CD4-positive, alpha-beta memory T cell (primary cell): ENCODE measurements around the gene FERMT2. TPM values are rescaled to one million over a fixed set of nuclear protein-coding genes. Genes with fewer than 3 reads are reported as not detected.
"Not testable (repeated sequence)": the region's sequence is repeated elsewhere in the genome, so short reads cannot be mapped to it uniquely, and the experiment has no call there.

Experiments used
- CTCF ChIA-PET: fragments of 350-600 bp; sonication (Branson Sonifier 250); formaldehyde crosslinking; loops from one replicate; lab custom pipeline; 2021; ENCODE audit warnings: inconsistent platforms; ENCODE audit not compliant: partially characterized antibody; lab: Charles Lee
- POLR2A ChIA-PET: fragments of 350-600 bp; sonication (Branson Sonifier 250); formaldehyde crosslinking; loops from one replicate; lab custom pipeline; 2021; ENCODE audit not compliant: partially characterized antibody; lab: Charles Lee
- DNase-seq, 5 donors: peaks; one replicate each; pipeline versions ENCODE4 v3.0.0 to v3.0.0-alpha.2; 2020 to 2022; ENCODE audit warnings: mixed read lengths in 1 of 5
- H3K27ac ChIP-seq: one replicate; pipeline ENCODE4 v1.7.0; 2013; ENCODE audit warnings: low read depth, low read length
- H3K27me3 ChIP-seq: 2 replicates; pipeline ENCODE4 v1.7.0; 2013; ENCODE audit warnings: mild to moderate bottlenecking, low read length, moderate library complexity; ENCODE audit not compliant: insufficient read depth
- H3K36me3 ChIP-seq: 2 replicates; pipeline ENCODE4 v1.7.0; 2013; ENCODE audit warnings: mild to moderate bottlenecking, low read length, moderate library complexity; ENCODE audit not compliant: insufficient read depth
- H3K4me1 ChIP-seq: 2 replicates; pipeline ENCODE4 v1.7.0; 2013; ENCODE audit warnings: mild to moderate bottlenecking, low read length, moderate library complexity; ENCODE audit not compliant: insufficient read depth
- H3K4me3 ChIP-seq, 2 donors: one replicate each; pipeline ENCODE4 v1.7.0; 2013; ENCODE audit warnings: low read length in 2 of 2, mild to moderate bottlenecking in 1 of 2
- H3K9me3 ChIP-seq, 2 donors: one replicate each; pipeline ENCODE4 v1.7.0; 2013; ENCODE audit warnings: low read length in 2 of 2, control low read depth in 1 of 2; ENCODE audit not compliant: control insufficient read depth in 1 of 2
- H3K27ac Mint-ChIP-seq, 7 donors: one replicate each; pipeline ENCODE4 v1.8.0; 2020 to 2021; ENCODE audit warnings: mixed read lengths in 7 of 7, mild to moderate bottlenecking in 6 of 7, inconsistent platforms in 3 of 7, moderate library complexity in 3 of 7
- H3K27me3 Mint-ChIP-seq, 2 donors: one replicate each; pipeline ENCODE4 v1.8.0; 2020 to 2021; ENCODE audit warnings: mixed read lengths in 2 of 2
- H3K36me3 Mint-ChIP-seq, 2 donors: one replicate each; pipeline ENCODE4 v1.8.0; 2020 to 2021; ENCODE audit warnings: mixed read lengths in 2 of 2, inconsistent platforms in 1 of 2, mild to moderate bottlenecking in 1 of 2
- H3K4me1 Mint-ChIP-seq, 4 donors: one replicate each; pipeline ENCODE4 v1.8.0; 2020 to 2021; ENCODE audit warnings: mixed read lengths in 4 of 4, mild to moderate bottlenecking in 1 of 4
- H3K4me3 Mint-ChIP-seq, 8 donors: one replicate each; pipeline ENCODE4 v1.8.0; 2020 to 2021; ENCODE audit warnings: mixed read lengths in 8 of 8, mild to moderate bottlenecking in 7 of 8, moderate library complexity in 6 of 8, inconsistent platforms in 3 of 8
- H3K9me3 Mint-ChIP-seq, 8 donors: one replicate each; pipeline ENCODE4 v1.8.0; 2020 to 2021; ENCODE audit warnings: mixed read lengths in 8 of 8, mild to moderate bottlenecking in 5 of 8, inconsistent platforms in 3 of 8, moderate library complexity in 1 of 8
- intact Hi-C: fragments of 100-400 bp; cut with micrococcal nuclease; formaldehyde crosslinking; loops from one replicate; pipeline ENCODE4 v1.15.1; 2023
- polyA plus RNA-seq, 2 donors: library from polyadenylated mRNA; unstranded; fragments of 300-500 nt; fragmentation: Illumina TruSeq; gene quantifications; one replicate each; pipeline ENCODE4 v1.2.3, GENCODE V29; 2021
- total RNA-seq, 2 experiments: library from RNA; stranded (reverse); gene quantifications; one replicate each; pipeline ENCODE4 v1.2.3, GENCODE V29; 2021

The FERMT2 gene
- total and polyA plus RNA-seq, 4 experiments from 2014 or later: 0.75 to 0.79 TPM; not detected in 2

DNA sequence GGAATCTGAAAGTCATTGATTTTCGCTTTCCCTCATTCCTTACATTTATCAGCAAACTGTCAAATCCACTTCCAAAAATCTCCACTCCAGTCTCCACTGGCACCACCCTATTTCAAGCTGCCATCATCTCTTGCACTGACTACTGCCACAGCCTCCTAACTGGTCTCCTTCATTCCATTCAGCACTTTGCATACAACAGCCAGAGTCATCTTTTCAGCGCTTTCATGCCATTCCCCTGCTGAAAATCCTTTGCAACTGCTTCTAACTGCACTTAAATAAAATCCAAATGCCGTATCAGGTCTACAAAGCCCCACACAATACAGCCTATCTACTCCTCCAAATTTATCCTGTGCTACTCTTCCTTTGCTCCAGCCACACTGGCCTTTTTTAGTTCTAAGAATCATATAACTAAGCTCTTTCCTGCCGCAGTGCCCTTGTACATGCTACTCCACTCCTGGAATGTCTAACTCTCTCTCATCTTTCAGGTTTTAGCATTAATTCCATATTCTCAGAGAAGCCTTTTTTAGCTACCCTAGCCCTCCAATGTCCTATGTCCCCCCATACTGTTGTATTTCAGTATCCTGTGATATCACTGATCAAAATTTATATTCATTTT, 21.6 kb downstream of the FERMT2 start:
- H3K27me3 Mint-ChIP-seq: peaks cover 2 to 8% of the 10 kb centered on the region in 2 donors
- Histone ChIP-seq H3K27me3 (no peaks in the 10 kb centered on the region), H3K9me3 (no peaks in the 10 kb centered on the region), H3K36me3 (no peaks in the 10 kb centered on the region), H3K27ac (no peak overlapping the region), H3K4me3 (no peak overlapping the region), H3K4me1 (no peaks in the 10 kb centered on the region)
- no peaks in the 10 kb centered on the region for H3K4me1 Mint-ChIP-seq
- POLR2A ChIA-PET: no interaction called here
- no peak overlapping the region for H3K4me3 Mint-ChIP-seq
- H3K9me3 Mint-ChIP-seq: no peaks in the 10 kb centered on the region
- no peaks in the 10 kb centered on the region for H3K36me3 Mint-ChIP-seq
- DNase-seq: no peak
- CTCF ChIA-PET: interaction anchor here (0.8 kb wide), 1 partner anchor 31 kb away, joined by 3 read pairs; no protein-coding TSS in a partner anchor
- intact Hi-C loops: no loop called here
- H3K27ac Mint-ChIP-seq: peak overlapping the region in 1 of 7 donors; percentile 48

DNA sequence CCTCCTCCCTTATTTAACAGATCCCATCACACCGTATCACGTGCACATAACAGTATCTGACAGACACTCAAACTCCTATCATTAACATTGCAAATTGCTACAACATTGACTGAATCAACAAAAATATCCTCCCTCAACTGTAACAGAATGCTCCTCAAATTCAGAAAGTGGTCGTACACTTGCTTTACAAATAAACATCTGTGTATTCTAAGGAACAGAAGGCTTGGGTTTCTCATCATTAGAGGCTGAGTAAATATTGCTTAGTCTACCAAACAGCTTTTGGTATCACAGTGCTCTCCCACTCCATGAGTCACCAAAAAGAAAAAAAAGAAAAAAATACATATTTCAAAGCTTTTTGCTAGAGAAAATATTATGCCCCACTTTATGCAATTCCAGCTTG, 23.9 kb downstream of the FERMT2 start:
- ChIA-PET POLR2A (no interaction called here), CTCF (no interaction called here)
- no peaks in the 10 kb centered on the region for H3K9me3 Mint-ChIP-seq
- H3K27me3 Mint-ChIP-seq: peaks cover 2 to 6% of the 10 kb centered on the region in 2 donors
- Histone ChIP-seq H3K27me3 (no peaks in the 10 kb centered on the region), H3K27ac (no peak overlapping the region), H3K4me1 (no peaks in the 10 kb centered on the region), H3K4me3 (no peak overlapping the region), H3K36me3 (no peaks in the 10 kb centered on the region), H3K9me3 (no peaks in the 10 kb centered on the region)
- H3K36me3 Mint-ChIP-seq: no peaks in the 10 kb centered on the region
- intact Hi-C loops: no loop called here
- no peak for DNase-seq
- no peak overlapping the region for H3K4me3 Mint-ChIP-seq
- no peaks in the 10 kb centered on the region for H3K4me1 Mint-ChIP-seq
- H3K27ac Mint-ChIP-seq: no peak overlapping the region

DNA sequence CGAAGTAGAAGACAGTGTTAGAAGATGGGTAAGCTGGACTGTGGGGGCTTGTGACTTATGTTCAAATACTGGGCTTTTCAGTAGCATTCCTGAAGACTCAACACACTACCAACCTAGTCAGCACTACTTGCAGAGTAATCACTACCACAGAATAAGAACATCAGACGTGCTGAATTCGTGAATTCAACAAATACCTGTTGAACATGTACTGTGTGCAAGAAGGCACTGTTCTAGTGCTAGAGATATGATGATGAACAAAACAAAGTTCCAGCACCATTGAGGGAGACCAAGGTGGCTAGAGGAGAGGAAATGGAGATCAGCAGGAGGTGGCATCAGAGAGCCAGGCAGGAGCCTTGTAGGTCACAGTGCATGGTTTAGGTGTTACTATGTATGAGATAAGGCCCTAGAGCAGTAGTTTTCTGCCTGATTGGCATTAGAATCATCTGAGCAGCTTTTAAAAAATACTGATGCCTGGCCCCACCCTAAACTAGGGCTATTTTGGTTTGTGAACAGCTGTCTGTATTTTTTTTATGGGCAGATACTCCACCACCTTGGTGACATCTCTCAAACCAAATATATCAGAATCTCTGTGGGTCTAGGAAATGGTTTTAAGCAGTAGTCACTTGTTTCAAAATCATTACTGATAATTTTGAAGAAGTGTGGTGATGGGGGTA, 26.8 kb downstream of the FERMT2 start:
- Histone ChIP-seq H3K27ac (no peak overlapping the region), H3K4me1 (peaks cover 8% of the 10 kb centered on the region), H3K4me3 (no peak overlapping the region), H3K36me3 (no peaks in the 10 kb centered on the region), H3K9me3 (no peaks in the 10 kb centered on the region), H3K27me3 (no peaks in the 10 kb centered on the region)
- H3K27ac Mint-ChIP-seq: peak overlapping the region in 3 of 7 donors; percentile 6 to 49 (median 24)
- no peaks in the 10 kb centered on the region for H3K36me3 Mint-ChIP-seq
- no peak for DNase-seq
- CTCF ChIA-PET: interaction anchor here (0.7 kb wide), 1 partner anchor 37 kb away, joined by 3 read pairs; no protein-coding TSS in a partner anchor
- H3K4me3 Mint-ChIP-seq: no peak overlapping the region
- no peaks in the 10 kb centered on the region for H3K9me3 Mint-ChIP-seq
- H3K27me3 Mint-ChIP-seq: peaks cover 2 to 5% of the 10 kb centered on the region in 2 donors
- intact Hi-C loops: no loop called here
- H3K4me1 Mint-ChIP-seq: peaks cover 6 to 11% (median 9%) of the 10 kb centered on the region in 4 donors
- POLR2A ChIA-PET: no interaction called here

DNA sequence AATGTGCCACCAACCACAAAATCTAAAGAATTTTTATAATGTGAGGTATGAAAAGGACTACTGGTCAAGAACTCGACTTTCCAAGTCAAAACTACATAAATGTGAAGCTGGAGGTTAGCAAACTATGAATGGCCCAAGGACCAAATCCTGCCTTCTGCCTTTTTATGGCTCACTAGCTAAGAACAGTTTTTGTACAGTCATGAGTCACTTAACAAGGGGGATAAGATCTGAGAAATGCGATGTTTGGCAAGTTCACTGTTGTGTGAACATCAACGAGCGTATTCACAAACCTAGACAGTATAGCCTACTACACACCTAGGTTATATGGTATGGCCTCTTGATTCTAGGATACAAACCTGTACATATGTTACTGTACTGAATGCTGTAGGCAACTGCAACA, 28.2 kb downstream of the FERMT2 start:
- ChIA-PET CTCF (interaction anchor here (0.6 to 1.3 kb wide), 2 partner anchors 11 to 38 kb away, joined by 3 to 5 read pairs; no protein-coding TSS in a partner anchor), POLR2A (interaction anchor here (0.6 kb wide), 1 partner anchor 180 kb away, joined by 5 read pairs; no protein-coding TSS in a partner anchor)
- no peak for DNase-seq
- no peaks in the 10 kb centered on the region for H3K36me3 Mint-ChIP-seq
- no peaks in the 10 kb centered on the region for H3K27me3 ChIP-seq
- H3K27me3 Mint-ChIP-seq: peaks cover 0 to 2% of the 10 kb centered on the region in 2 donors
- no peak overlapping the region for H3K27ac ChIP-seq
- H3K4me3 ChIP-seq: no peak overlapping the region
- peaks cover 21% of the 10 kb centered on the region for H3K4me1 ChIP-seq
- intact Hi-C loops: no loop called here
- no peaks in the 10 kb centered on the region for H3K36me3 ChIP-seq
- H3K9me3 Mint-ChIP-seq: no peaks in the 10 kb centered on the region
- no peaks in the 10 kb centered on the region for H3K9me3 ChIP-seq
- H3K27ac Mint-ChIP-seq: no peak overlapping the region
- peaks cover 13 to 24% (median 17%) of the 10 kb centered on the region in 4 donors for H3K4me1 Mint-ChIP-seq
- no peak overlapping the region for H3K4me3 Mint-ChIP-seq

DNA sequence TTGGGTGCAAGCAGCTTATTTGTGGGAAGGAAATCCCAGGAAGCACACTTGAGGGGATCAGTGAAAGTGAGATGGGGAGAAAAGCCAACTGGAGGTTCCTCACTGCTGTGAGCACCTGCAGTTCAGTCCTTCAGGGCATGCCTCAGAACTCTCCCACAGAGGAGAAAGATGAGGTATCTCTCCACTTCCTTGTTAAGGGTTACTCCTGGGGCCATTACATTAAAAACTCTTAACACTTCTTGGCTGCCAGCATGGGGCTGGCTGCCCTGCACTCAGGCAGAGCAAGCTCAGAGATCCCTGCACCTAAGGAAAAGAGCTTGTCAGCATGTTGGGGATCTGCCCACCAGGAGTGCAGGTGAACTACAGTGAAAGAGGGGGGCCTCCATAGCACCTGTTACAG, 28.8 kb downstream of the FERMT2 start:
- peaks cover 0 to 2% of the 10 kb centered on the region in 2 donors for H3K27me3 Mint-ChIP-seq
- peaks cover 17 to 30% (median 22%) of the 10 kb centered on the region in 4 donors for H3K4me1 Mint-ChIP-seq
- Histone ChIP-seq H3K4me1 (peaks cover 24% of the 10 kb centered on the region), H3K4me3 (no peak overlapping the region), H3K27me3 (no peaks in the 10 kb centered on the region), H3K9me3 (no peaks in the 10 kb centered on the region), H3K27ac (no peak overlapping the region), H3K36me3 (no peaks in the 10 kb centered on the region)
- CTCF ChIA-PET: interaction anchor here (0.6 to 1.3 kb wide), 2 partner anchors 11 to 39 kb away, joined by 3 to 5 read pairs; no protein-coding TSS in a partner anchor
- no peak for DNase-seq
- no peak overlapping the region for H3K27ac Mint-ChIP-seq
- no peak overlapping the region for H3K4me3 Mint-ChIP-seq
- POLR2A ChIA-PET: interaction anchor here (0.6 to 1.2 kb wide), 3 partner anchors 131 to 180 kb away, joined by 3 to 5 read pairs (median 3); partner anchors contain the start of gene GNPNAT1
- no peaks in the 10 kb centered on the region for H3K9me3 Mint-ChIP-seq
- intact Hi-C loops: no loop called here
- no peaks in the 10 kb centered on the region for H3K36me3 Mint-ChIP-seq

DNA sequence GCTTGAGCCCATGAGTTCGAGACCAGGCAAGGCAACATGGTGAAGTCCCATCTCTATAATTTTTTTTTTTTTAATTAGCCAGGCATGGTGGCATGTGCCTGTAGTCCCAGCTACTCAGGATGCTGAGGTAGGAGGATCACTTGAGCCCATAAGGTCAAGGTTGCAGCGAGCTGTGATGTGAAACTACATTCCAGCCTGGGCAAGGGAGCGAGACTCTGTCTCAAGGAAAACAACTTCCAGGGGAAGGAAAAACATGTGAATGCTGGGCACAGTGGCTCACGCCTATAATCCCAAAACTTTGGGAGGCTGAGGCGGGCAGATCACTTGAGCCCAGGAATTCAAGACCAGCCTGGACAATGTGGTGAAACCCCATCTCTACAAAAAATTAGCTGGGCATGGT, 30.4 kb downstream of the FERMT2 start:
- peaks cover 24% of the 10 kb centered on the region for H3K4me1 ChIP-seq
- H3K27ac ChIP-seq, H3K9me3 Mint-ChIP-seq, DNase-seq, H3K36me3 Mint-ChIP-seq, POLR2A ChIA-PET, H3K27me3 Mint-ChIP-seq, H3K27me3 ChIP-seq, H3K4me3 ChIP-seq, H3K36me3 ChIP-seq, CTCF ChIA-PET, H3K9me3 ChIP-seq, intact Hi-C loops, H3K4me3 Mint-ChIP-seq: not testable (repeated sequence)
- Mint-ChIP-seq H3K4me1 (peaks cover 18 to 40% (median 26%) of the 10 kb centered on the region in 4 donors), H3K27ac (peak overlapping the region in 1 of 7 donors; percentile 88)

DNA sequence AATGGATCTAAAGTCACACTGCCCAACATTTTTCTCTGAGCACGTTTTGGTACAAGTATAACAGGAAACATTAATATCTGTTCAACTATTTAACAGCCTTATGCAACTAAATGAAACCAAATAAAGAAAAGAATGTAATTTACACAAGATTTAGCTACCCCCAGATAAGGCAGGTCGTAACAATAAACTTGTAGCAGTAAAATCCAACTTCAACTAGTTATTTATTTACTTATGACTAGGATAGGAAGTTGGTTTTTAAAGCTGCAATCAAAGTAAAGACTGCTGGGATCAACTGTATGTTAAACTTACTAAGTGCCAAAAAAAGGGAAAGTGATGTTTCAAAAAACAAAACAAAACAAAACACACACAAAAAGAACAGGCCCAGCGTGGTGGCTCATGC, 30.9 kb downstream of the FERMT2 start:
- Mint-ChIP-seq H3K4me1 (peaks cover 18 to 42% (median 26%) of the 10 kb centered on the region in 4 donors), H3K4me3 (no peak overlapping the region), H3K9me3 (no peaks in the 10 kb centered on the region), H3K27me3 (no peaks in the 10 kb centered on the region), H3K36me3 (no peaks in the 10 kb centered on the region), H3K27ac (peak overlapping the region; percentile 88 to 95 (median 93))
- peaks cover 24% of the 10 kb centered on the region for H3K4me1 ChIP-seq
- no peaks in the 10 kb centered on the region for H3K27me3 ChIP-seq
- H3K4me3 ChIP-seq: no peak overlapping the region
- no peaks in the 10 kb centered on the region for H3K9me3 ChIP-seq
- no peaks in the 10 kb centered on the region for H3K36me3 ChIP-seq
- POLR2A ChIA-PET: interaction anchor here (2.1 kb wide), 1 partner anchor 233 kb away, joined by 8 read pairs; the partner anchor contains the start of gene DDHD1
- intact Hi-C loops: loop anchor here (2.0 to 5.0 kb wide), 2 partner anchors 31 to 232 kb away; partner anchors contain the start of genes DDHD1 and FERMT2
- DNase-seq: no peak
- CTCF ChIA-PET: interaction anchor here (1.8 to 1.9 kb wide), 2 partner anchors 14 to 41 kb away, joined by 4 to 11 read pairs; no protein-coding TSS in a partner anchor
- H3K27ac ChIP-seq: no peak overlapping the region
